ENCODE results near the gene FBXO44.

GRCh38 chr1:11682799-11683198, 28.1 kb downstream of the FBXO44 start:
- TF ChIP-seq FOXM1 (IDR thresholded peaks at IDR 0.05; ENCODE audit: borderline replicate concordance, low read depth) = no peak
- no peak for TF ChIP-seq EGR1 (IDR thresholded peaks at IDR 0.05)
- TF ChIP-seq CEBPB (IDR thresholded peaks at IDR 0.05) = no peak
- no peak for TF ChIP-seq TEAD4 (IDR thresholded peaks at IDR 0.05)
- no peak for TF ChIP-seq TAF1 (IDR thresholded peaks at IDR 0.05; ENCODE audit: low read depth)
- no peak for TF ChIP-seq EP300 (IDR thresholded peaks at IDR 0.05; ENCODE audit: borderline replicate concordance)
- TF ChIP-seq RAD21 (IDR thresholded peaks at IDR 0.05; ENCODE audit: low read depth) = no peak
